ENCODE measurements around the gene MAB21L3.

MAB21L3 gene

DNA sequence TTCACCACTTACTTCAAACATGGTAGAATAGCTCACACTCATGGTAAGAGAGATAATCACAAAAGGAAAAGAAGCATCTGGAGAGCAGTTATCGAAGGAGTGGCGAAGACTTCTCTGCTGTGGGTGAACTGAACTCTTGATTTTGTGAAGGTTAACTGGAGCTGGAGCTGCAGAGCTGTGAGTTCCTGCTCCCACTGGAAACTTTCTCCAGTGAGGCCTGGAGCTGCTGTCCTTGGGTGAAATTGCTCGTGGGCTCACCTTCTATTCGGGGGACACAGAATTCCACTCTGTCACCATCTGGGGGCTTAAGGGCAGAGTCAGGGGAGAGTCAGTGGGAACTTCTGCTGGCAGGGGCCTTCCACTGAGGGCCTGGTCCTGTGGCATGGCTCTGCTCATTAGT is 45.9 kb downstream of the MAB21L3 start:
- TF ChIP-seq, protein P1, sequence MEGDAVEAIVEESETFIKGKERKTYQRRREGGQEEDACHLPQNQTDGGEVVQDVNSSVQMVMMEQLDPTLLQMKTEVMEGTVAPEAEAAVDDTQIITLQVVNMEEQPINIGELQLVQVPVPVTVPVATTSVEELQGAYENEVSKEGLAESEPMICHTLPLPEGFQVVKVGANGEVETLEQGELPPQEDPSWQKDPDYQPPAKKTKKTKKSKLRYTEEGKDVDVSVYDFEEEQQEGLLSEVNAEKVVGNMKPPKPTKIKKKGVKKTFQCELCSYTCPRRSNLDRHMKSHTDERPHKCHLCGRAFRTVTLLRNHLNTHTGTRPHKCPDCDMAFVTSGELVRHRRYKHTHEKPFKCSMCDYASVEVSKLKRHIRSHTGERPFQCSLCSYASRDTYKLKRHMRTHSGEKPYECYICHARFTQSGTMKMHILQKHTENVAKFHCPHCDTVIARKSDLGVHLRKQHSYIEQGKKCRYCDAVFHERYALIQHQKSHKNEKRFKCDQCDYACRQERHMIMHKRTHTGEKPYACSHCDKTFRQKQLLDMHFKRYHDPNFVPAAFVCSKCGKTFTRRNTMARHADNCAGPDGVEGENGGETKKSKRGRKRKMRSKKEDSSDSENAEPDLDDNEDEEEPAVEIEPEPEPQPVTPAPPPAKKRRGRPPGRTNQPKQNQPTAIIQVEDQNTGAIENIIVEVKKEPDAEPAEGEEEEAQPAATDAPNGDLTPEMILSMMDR (conservative IDR thresholded peaks at IDR 0.05; ENCODE audit: control insufficient read depth, insufficient read depth, low read depth, low read length): no peak
- H3K4me3 ChIP-seq (ENCODE audit: control insufficient read depth, low read depth, low read length): no peak overlapping the region
- DNase-seq (ENCODE audit: low read depth): no peak

DNA sequence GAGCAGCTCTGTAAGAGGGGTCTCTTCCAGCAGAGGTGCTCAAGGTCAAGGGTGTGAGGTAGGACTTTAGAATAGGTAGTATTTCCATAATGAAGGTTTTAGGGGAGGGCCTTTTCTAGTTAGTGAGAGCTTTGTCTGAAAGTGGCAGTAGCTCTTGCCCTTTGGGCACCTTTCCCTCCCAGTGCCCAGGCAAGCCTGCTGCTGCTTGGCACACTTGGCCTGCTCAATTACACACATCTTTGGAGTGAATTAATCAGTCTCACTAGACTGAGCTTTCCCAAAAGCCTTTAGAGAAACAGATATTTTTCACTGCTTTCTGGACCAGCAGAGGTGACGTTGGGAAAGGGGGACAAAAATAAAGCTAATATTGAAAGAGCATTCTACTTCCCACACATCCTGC is 48.0 kb downstream of the MAB21L3 start:
- no peak for DNase-seq (ENCODE audit: low read depth)
- H3K4me3 ChIP-seq (ENCODE audit: control insufficient read depth, low read depth, low read length): no peak overlapping the region
- TF ChIP-seq, protein P1 (conservative IDR thresholded peaks at IDR 0.05; ENCODE audit: control insufficient read depth, insufficient read depth, low read depth, low read length): no peak

DNA sequence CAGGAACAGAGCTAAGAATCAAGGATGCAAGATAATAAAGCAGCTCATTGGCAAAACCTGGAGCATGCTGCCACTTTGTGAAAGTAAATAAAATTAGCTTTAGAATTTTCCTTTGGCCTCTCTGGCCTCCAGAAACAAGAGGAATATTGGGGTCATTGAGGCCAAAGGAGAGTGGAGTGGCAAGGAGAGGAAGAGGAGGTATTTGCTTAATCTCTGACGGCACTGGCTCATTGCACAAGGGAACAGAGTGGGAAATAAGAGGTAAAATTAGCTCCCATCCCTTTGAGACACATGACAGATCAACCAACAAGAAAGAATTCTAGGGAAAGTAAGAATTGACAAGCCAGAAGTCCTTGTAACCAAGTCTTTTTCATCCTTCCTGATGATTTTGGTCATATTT is 48.4 kb downstream of the MAB21L3 start:
- no peak overlapping the region for H3K4me3 ChIP-seq (ENCODE audit: control insufficient read depth, low read depth, low read length)
- DNase-seq (ENCODE audit: low read depth): no peak
- TF ChIP-seq, protein P1 (conservative IDR thresholded peaks at IDR 0.05; ENCODE audit: control insufficient read depth, insufficient read depth, low read depth, low read length): no peak

DNA sequence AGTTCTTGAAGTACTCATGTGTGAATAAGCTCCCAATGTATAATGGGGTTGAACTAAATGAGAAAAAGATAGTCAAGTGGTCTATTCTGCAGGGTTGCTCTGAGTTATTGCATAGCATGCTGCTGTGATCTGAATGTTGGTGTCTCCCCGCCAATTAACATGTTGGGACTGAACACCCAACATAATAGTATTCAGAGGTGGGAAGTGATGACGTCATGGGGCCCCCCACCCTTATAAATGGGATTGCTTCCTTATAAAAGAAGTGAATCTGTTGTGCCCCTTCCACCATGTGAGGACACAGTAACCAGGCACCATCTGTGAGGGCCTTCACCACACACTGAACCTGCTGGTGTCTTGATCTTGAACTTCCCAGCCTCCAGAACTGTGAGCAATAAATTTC is 50.2 kb downstream of the MAB21L3 start:
- H3K4me3 ChIP-seq (ENCODE audit: control insufficient read depth, low read depth, low read length): no peak overlapping the region
- TF ChIP-seq, protein P1 (conservative IDR thresholded peaks at IDR 0.05; ENCODE audit: control insufficient read depth, insufficient read depth, low read depth, low read length): no peak
- DNase-seq (ENCODE audit: low read depth): no peak

DNA sequence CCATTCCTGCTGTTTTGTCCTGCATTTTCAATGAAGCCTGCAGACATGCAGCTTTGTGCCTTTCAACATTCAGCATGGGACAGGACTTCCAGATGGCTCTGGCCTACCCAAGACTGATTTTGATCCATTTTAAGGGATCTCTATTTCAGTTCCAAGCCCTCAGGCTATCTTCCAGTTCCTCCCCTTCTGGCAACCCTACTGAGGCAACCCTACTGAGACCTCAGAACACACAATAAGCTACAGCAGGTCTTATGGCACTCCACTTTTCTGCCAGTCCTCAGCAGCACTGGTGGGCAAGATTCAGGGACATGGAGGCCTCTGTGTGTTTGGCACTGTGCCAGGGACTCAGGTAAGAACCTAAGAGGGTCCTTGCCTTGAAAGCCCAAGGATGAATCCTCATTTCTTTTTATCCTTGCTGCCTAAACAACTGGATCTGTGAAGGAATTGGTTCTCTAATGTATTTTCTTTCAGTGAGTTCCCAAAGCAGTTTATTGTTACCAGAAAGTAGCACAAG is 50.7 kb downstream of the MAB21L3 start:
- H3K4me3 ChIP-seq (ENCODE audit: control insufficient read depth, low read depth, low read length): no peak overlapping the region
- TF ChIP-seq, protein P1 (conservative IDR thresholded peaks at IDR 0.05; ENCODE audit: control insufficient read depth, insufficient read depth, low read depth, low read length): no peak
- no peak for DNase-seq (ENCODE audit: low read depth)

DNA sequence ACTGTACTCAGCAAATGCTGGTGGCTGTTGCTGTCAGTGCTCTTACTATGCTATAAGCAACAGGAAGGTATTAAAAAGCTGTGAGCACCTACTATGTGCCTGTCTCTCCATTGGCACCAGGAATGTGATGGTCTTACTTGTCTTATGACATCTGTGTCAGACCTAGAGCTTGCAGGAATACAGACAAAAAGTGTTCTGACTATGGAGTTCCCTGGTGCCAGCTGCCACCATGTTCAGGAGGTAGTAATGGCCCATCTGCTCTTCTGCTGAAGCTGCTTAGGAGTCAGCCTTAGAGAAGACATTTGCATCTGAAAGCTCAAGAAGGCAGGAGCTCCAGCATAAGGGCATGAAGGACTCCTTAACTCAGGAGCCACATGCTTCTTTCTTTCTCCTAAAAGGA is 52.3 kb downstream of the MAB21L3 start:
- DNase-seq (ENCODE audit: low read depth): no peak
- H3K4me3 ChIP-seq (ENCODE audit: control insufficient read depth, low read depth, low read length): no peak overlapping the region
- TF ChIP-seq, protein P1 (conservative IDR thresholded peaks at IDR 0.05; ENCODE audit: control insufficient read depth, insufficient read depth, low read depth, low read length): no peak

DNA sequence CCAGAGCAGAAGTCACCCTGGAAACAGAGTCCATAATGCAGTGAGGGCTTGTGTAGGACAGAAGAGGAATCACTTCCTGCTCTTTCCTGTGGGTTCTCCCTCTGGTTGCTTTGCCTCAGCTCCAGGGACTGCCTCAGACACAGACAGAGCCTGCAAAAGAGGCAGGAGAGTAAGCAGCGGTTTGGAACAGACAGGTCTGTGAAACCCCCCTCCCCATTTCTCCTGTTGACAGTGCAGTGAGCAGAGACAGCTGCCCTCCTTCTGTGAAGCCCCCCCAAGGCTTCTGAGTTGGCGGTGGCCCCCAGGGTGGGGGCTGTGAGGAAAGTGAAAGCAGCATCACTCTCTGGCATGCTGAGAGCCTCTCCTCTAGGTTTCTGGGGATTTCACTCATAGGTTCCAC is 53.0 kb downstream of the MAB21L3 start:
- DNase-seq (ENCODE audit: low read depth): no peak
- TF ChIP-seq, protein P1 (conservative IDR thresholded peaks at IDR 0.05; ENCODE audit: control insufficient read depth, insufficient read depth, low read depth, low read length): no peak
- H3K4me3 ChIP-seq (ENCODE audit: control insufficient read depth, low read depth, low read length): no peak overlapping the region
